GM18867 (cell line): ENCODE results near the gene NBDY.
"Not testable (repeated sequence)": the region's sequence is repeated elsewhere in the genome, so short reads cannot be mapped to it uniquely, and the experiment has no call there.

ENCODE experiments used
- ATAC-seq: cut with Tn5 transposase; IDR thresholded peaks from one replicate; pipeline ENCODE4 v1.9.1; 2021; ENCODE audit warnings: mild to moderate bottlenecking, moderate library complexity; ENCODE audit not compliant: unreplicated experiment

The NBDY gene

GRCh38 chrX:56729152-56729850, at the start of gene NBDY:
NBDY (plus strand) TSS chrX:56729243; CDS start chrX:56729354, 111 bp downstream.
- ATAC-seq: peak; percentile 60

GRCh38 chrX:56704530-56704929, 24.5 kb upstream of the NBDY start:
- not testable (repeated sequence) for ATAC-seq

GRCh38 chrX:56726605-56727004, 2.4 kb upstream of the NBDY start:
- peak; percentile 41 for ATAC-seq

- no peak for ATAC-seq
Measured at GRCh38 chrX:56727531-56727930, 1.5 kb upstream of the NBDY start.

- peak; percentile 37 for ATAC-seq
Measured at GRCh38 chrX:56728321-56728720, 722 bp upstream of the NBDY start.

- ATAC-seq: peak; percentile 54
Measured at GRCh38 chrX:56728752-56729151, 291 bp upstream of the NBDY start.

- ATAC-seq: peak; percentile 43
Measured at GRCh38 chrX:56733459-56734046, 4.5 kb downstream of the NBDY start.

- no peak for ATAC-seq
Measured at GRCh38 chrX:56736219-56736618, 7.2 kb downstream of the NBDY start.

GRCh38 chrX:56738670-56739069, 9.6 kb downstream of the NBDY start:
- ATAC-seq: no peak

- no peak for ATAC-seq
Measured at GRCh38 chrX:56744996-56745395, 16.0 kb downstream of the NBDY start.

- ATAC-seq: no peak
Measured at GRCh38 chrX:56746996-56747395, 18.0 kb downstream of the NBDY start.

GRCh38 chrX:56751071-56751470, 22.0 kb downstream of the NBDY start:
- no peak for ATAC-seq

GRCh38 chrX:56757327-56757726, 28.3 kb downstream of the NBDY start:
- ATAC-seq: peak; percentile 69

- no peak for ATAC-seq
Measured at GRCh38 chrX:56758456-56758855, 29.4 kb downstream of the NBDY start.

GRCh38 chrX:56759736-56760409, 30.8 kb downstream of the NBDY start:
- ATAC-seq: no peak

- ATAC-seq: not testable (repeated sequence)
Measured at GRCh38 chrX:56760410-56761124, 31.5 kb downstream of the NBDY start.

- no peak for ATAC-seq
Measured at GRCh38 chrX:56761167-56761566, 32.1 kb downstream of the NBDY start.

- peak; percentile 25 for ATAC-seq
Measured at GRCh38 chrX:56762220-56762619, 33.2 kb downstream of the NBDY start.

- no peak for ATAC-seq
Measured at GRCh38 chrX:56762707-56763555, 33.9 kb downstream of the NBDY start.

- ATAC-seq: peak; percentile 29
Measured at GRCh38 chrX:56763556-56764152, 34.6 kb downstream of the NBDY start.
